HUES64 (cell line): ENCODE data around the gene FCGR3A.
"Not testable (repeated sequence)": the region's sequence is repeated elsewhere in the genome, so short reads cannot be mapped to it uniquely, and the experiment has no call there.

Experiments
- H3K27ac ChIP-seq: 2 replicates; pipeline ENCODE4 v1.7.0; 2013; ENCODE audit warnings: low read depth, low read length, inconsistent platforms
- H3K27me3 ChIP-seq: 2 replicates; pipeline ENCODE4 v1.6.1; 2013; ENCODE audit warnings: mild to moderate bottlenecking, low read length; ENCODE audit not compliant: insufficient read depth
- H3K36me3 ChIP-seq: 2 replicates; pipeline ENCODE4 v1.6.1; 2013; ENCODE audit warnings: mild to moderate bottlenecking, low read length; ENCODE audit not compliant: insufficient read depth
- H3K4me1 ChIP-seq: 2 replicates; pipeline ENCODE4 v1.6.1; 2013; ENCODE audit warnings: mild to moderate bottlenecking, low read length, moderate library complexity; ENCODE audit not compliant: insufficient read depth
- H3K4me3 ChIP-seq: 2 replicates; pipeline ENCODE4 v1.5.1; 2013; ENCODE audit warnings: mild to moderate bottlenecking, low read length, moderate library complexity
- H3K9ac ChIP-seq: 2 replicates; pipeline ENCODE4 v1.6.1; 2013; ENCODE audit warnings: mild to moderate bottlenecking, low read depth, low read length
- H3K9me3 ChIP-seq: 2 replicates; pipeline ENCODE4 v1.6.1; 2013; ENCODE audit warnings: low read depth, low read length; ENCODE audit not compliant: insufficient read depth
- WGBS: fragments of 150-250, 120-280 bp; methylation state at CpG from one replicate; pipeline ENCODE4 v1.1.7; 2013; ENCODE audit warnings: missing lambda C conversion rate; 5-methylcytosine and 5-hydroxymethylcytosine counted together

The FCGR3A gene

GRCh38 chr1:161580879-161581537, 31.4 kb upstream of the FCGR3A start:
- H3K27ac ChIP-seq, H3K4me3 ChIP-seq: not testable (repeated sequence)
- no CpG with 5 or more reads among the region's 4 CpGs for WGBS

GRCh38 chr1:161579856-161580507, 30.4 kb upstream of the FCGR3A start:
- H3K36me3 ChIP-seq, H3K27ac ChIP-seq, H3K4me3 ChIP-seq, H3K9ac ChIP-seq, H3K27me3 ChIP-seq, H3K4me1 ChIP-seq, H3K9me3 ChIP-seq: not testable (repeated sequence)
- no CpG with 5 or more reads among the region's 8 CpGs for WGBS

More at GRCh38 chr1:161580879-161581537, 31.4 kb upstream of the FCGR3A start:
- not testable (repeated sequence) for H3K9me3 ChIP-seq, H3K36me3 ChIP-seq, H3K9ac ChIP-seq, H3K27me3 ChIP-seq, H3K4me1 ChIP-seq

- H3K27ac ChIP-seq, H3K27me3 ChIP-seq, H3K4me3 ChIP-seq, H3K9ac ChIP-seq, H3K36me3 ChIP-seq, H3K9me3 ChIP-seq, H3K4me1 ChIP-seq: not testable (repeated sequence)
Observed at GRCh38 chr1:161576676-161577075, 27.1 kb upstream of the FCGR3A start.

- 100% methylated on average over 1 of the region's 8 CpGs for WGBS
- H3K27ac ChIP-seq, H3K4me3 ChIP-seq, H3K27me3 ChIP-seq, H3K9ac ChIP-seq, H3K4me1 ChIP-seq, H3K9me3 ChIP-seq, H3K36me3 ChIP-seq: not testable (repeated sequence)
Observed at GRCh38 chr1:161571703-161572102, 22.1 kb upstream of the FCGR3A start.

- not testable (repeated sequence) for H3K9ac ChIP-seq, H3K4me1 ChIP-seq, H3K9me3 ChIP-seq, H3K36me3 ChIP-seq, H3K27me3 ChIP-seq, H3K4me3 ChIP-seq, H3K27ac ChIP-seq
- WGBS, result 100% methylated on average over 1 of the region's 3 CpGs
Observed at GRCh38 chr1:161566602-161566960, 17.0 kb upstream of the FCGR3A start.

GRCh38 chr1:161563522-161563921, 13.9 kb upstream of the FCGR3A start:
- not testable (repeated sequence) for H3K4me1 ChIP-seq, H3K4me3 ChIP-seq, H3K27me3 ChIP-seq, H3K9ac ChIP-seq, H3K27ac ChIP-seq, H3K9me3 ChIP-seq, H3K36me3 ChIP-seq
- WGBS, result no CpG with 5 or more reads among the region's 1 CpG

GRCh38 chr1:161562441-161562840, 12.8 kb upstream of the FCGR3A start:
- H3K4me3 ChIP-seq, H3K4me1 ChIP-seq, H3K27me3 ChIP-seq, H3K27ac ChIP-seq, H3K36me3 ChIP-seq, H3K9ac ChIP-seq, H3K9me3 ChIP-seq: not testable (repeated sequence)
- WGBS, result 60% methylated on average over 1 of the region's 3 CpGs

GRCh38 chr1:161560960-161561715, 11.5 kb upstream of the FCGR3A start:
- not testable (repeated sequence) for H3K9me3 ChIP-seq, H3K4me1 ChIP-seq, H3K27ac ChIP-seq, H3K27me3 ChIP-seq, H3K9ac ChIP-seq, H3K4me3 ChIP-seq, H3K36me3 ChIP-seq
- 100% methylated on average over 2 of the region's 4 CpGs for WGBS

GRCh38 chr1:161557506-161558450, 8.2 kb upstream of the FCGR3A start:
- H3K9me3 ChIP-seq, H3K4me1 ChIP-seq, H3K27ac ChIP-seq, H3K27me3 ChIP-seq, H3K4me3 ChIP-seq, H3K36me3 ChIP-seq, H3K9ac ChIP-seq: not testable (repeated sequence)
- WGBS, result 60% methylated on average over 2 of the region's 6 CpGs

- not testable (repeated sequence) for H3K4me1 ChIP-seq, H3K27me3 ChIP-seq, H3K36me3 ChIP-seq, H3K9ac ChIP-seq, H3K9me3 ChIP-seq, H3K4me3 ChIP-seq, H3K27ac ChIP-seq
- WGBS, result no CpG with 5 or more reads among the region's 2 CpGs
Observed at GRCh38 chr1:161556990-161557389, 7.4 kb upstream of the FCGR3A start.

GRCh38 chr1:161556143-161556542, 6.5 kb upstream of the FCGR3A start:
- H3K27ac ChIP-seq, H3K27me3 ChIP-seq, H3K9ac ChIP-seq, H3K4me3 ChIP-seq, H3K4me1 ChIP-seq, H3K36me3 ChIP-seq, H3K9me3 ChIP-seq: not testable (repeated sequence)
- 89% methylated on average over 3 of the region's 3 CpGs for WGBS
